Esophagus muscularis mucosa (tissue), 4 donors: Measurements from ENCODE around the gene ARID2.

Experiments used
- CTCF ChIP-seq, 3 experiments: fragments of 200-600 bp in 2 of 3; fragments of 450-650 bp in 1 of 3; sonication (generic) in 2 of 3; IDR thresholded peaks; one replicate each; pipeline ENCODE4 v1.5.1; 2017 to 2019; ENCODE audit warnings: antibody characterized with exemption in 3 of 3, mild to moderate bottlenecking in 2 of 3, moderate library complexity in 1 of 3
- EP300 ChIP-seq: sonication (generic); formaldehyde crosslinking; IDR thresholded peaks from one replicate; pipeline ENCODE4 v1.6.1; 2017; ENCODE audit warnings: antibody characterized with exemption
- POLR2A ChIP-seq: fragments of 450-650 bp; IDR thresholded peaks from one replicate; pipeline ENCODE4 v1.6.1; 2017; ENCODE audit warnings: antibody characterized with exemption, moderate library complexity, mild to moderate bottlenecking, low read depth
- POLR2AphosphoS5 ChIP-seq, 2 donors: sonication (generic); formaldehyde crosslinking; IDR thresholded peaks; one replicate each; pipeline ENCODE4 v1.6.1; 2017; ENCODE audit warnings: antibody characterized with exemption in 2 of 2

GRCh38 chr12:45915405-45915804 lies 185.9 kb downstream of the ARID2 start:
- TF ChIP-seq CTCF (IDR thresholded peaks at IDR 0.05) (no peak), POLR2A (no peak), POLR2AphosphoS5 (IDR thresholded peaks at IDR 0.05) (no peak), EP300 (no peak)
